Fibroblast of gingiva (primary cell): ENCODE data around the gene KCNQ5.
"Not testable (repeated sequence)": the region's sequence is repeated elsewhere in the genome, so short reads cannot be mapped to it uniquely, and the experiment has no call there.

Experiments used
- DNase-seq: peaks from one replicate; pipeline ENCODE4 v3.0.0-alpha.2; 2011; ENCODE audit warnings: low read depth

KCNQ5 gene

GRCh38 chr6:72621291-72622093 is at the start of gene KCNQ5:
Gene KCNQ5 (plus strand): TSS chr6:72622064.
- no peak for DNase-seq

- DNase-seq: no peak
Observed at GRCh38 chr6:72579865-72580264, 42.0 kb upstream of the KCNQ5 start.

- peak; percentile 77 for DNase-seq
Observed at GRCh38 chr6:72580281-72580940, 41.5 kb upstream of the KCNQ5 start.

- DNase-seq: not testable (repeated sequence)
Observed at GRCh38 chr6:72580950-72581349, 40.9 kb upstream of the KCNQ5 start.

- no peak for DNase-seq
Observed at GRCh38 chr6:72588155-72588554, 33.7 kb upstream of the KCNQ5 start.

- peak; percentile 30 for DNase-seq
Observed at GRCh38 chr6:72589096-72589495, 32.8 kb upstream of the KCNQ5 start.

- DNase-seq: no peak
Observed at GRCh38 chr6:72595812-72596211, 26.1 kb upstream of the KCNQ5 start.

GRCh38 chr6:72616406-72617015 is 5.4 kb upstream of the KCNQ5 start:
- peak; percentile 37 for DNase-seq

GRCh38 chr6:72617721-72618120 is 4.1 kb upstream of the KCNQ5 start:
- no peak for DNase-seq

- no peak for DNase-seq
Observed at GRCh38 chr6:72619883-72620696, 1.8 kb upstream of the KCNQ5 start.

GRCh38 chr6:72620871-72621290 is 983 bp upstream of the KCNQ5 start:
- no peak for DNase-seq

- no peak for DNase-seq
Observed at GRCh38 chr6:72622094-72622940, 453 bp downstream of the KCNQ5 start.

GRCh38 chr6:72623808-72624207 is 1.9 kb downstream of the KCNQ5 start:
- DNase-seq: no peak

- no peak for DNase-seq
Observed at GRCh38 chr6:72624557-72625160, 2.8 kb downstream of the KCNQ5 start.

GRCh38 chr6:72626126-72626525 is 4.3 kb downstream of the KCNQ5 start:
- no peak for DNase-seq

GRCh38 chr6:72627539-72627938 is 5.7 kb downstream of the KCNQ5 start:
- no peak for DNase-seq

- DNase-seq: no peak
Observed at GRCh38 chr6:72631480-72631879, 9.6 kb downstream of the KCNQ5 start.

- no peak for DNase-seq
Observed at GRCh38 chr6:72635636-72636035, 13.8 kb downstream of the KCNQ5 start.

GRCh38 chr6:72636215-72636614 is 14.4 kb downstream of the KCNQ5 start:
- no peak for DNase-seq

GRCh38 chr6:72636786-72637185 is 14.9 kb downstream of the KCNQ5 start:
- no peak for DNase-seq
